ENCODE data around the gene HOXC12.

Gene HOXC12

DNA sequence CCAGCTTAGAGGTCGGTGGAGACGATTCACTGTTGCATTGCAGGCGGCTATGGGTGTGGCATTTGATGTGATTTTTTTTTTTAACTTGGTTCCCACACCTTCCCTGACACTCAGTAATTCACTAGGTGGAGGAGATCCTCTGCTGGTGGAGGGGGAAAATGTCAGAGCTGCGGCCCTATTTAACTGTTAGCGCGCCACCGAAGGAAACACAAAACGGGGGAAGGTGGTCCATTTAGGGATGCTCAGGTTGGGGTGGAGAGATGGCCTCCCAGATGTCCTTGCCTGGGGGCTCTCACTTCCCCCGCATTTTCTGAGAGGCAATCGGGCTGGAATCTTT, 4.3 kb upstream of the HOXC12 start:
- no peak for ATAC-seq
- TF ChIP-seq, protein P1, sequence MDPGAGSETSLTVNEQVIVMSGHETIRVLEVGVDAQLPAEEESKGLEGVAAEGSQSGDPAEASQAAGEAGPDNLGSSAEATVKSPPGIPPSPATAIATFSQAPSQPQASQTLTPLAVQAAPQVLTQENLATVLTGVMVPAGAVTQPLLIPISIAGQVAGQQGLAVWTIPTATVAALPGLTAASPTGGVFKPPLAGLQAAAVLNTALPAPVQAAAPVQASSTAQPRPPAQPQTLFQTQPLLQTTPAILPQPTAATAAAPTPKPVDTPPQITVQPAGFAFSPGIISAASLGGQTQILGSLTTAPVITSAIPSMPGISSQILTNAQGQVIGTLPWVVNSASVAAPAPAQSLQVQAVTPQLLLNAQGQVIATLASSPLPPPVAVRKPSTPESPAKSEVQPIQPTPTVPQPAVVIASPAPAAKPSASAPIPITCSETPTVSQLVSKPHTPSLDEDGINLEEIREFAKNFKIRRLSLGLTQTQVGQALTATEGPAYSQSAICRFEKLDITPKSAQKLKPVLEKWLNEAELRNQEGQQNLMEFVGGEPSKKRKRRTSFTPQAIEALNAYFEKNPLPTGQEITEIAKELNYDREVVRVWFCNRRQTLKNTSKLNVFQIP (CRISPR knock-in tag; IDR thresholded peaks at IDR 0.05; ENCODE audit: borderline replicate concordance, low read depth), result no peak
- TF ChIP-seq SNAI2 (CRISPR knock-in tag; IDR thresholded peaks at IDR 0.05) (no peak), ZFP3 (CRISPR knock-in tag; IDR thresholded peaks at IDR 0.05) (no peak), TOX (CRISPR knock-in tag; IDR thresholded peaks at IDR 0.05; ENCODE audit: borderline replicate concordance) (no peak), BACH2 (CRISPR knock-in tag; IDR thresholded peaks at IDR 0.05; ENCODE audit: borderline replicate concordance) (no peak), GLIS3 (CRISPR knock-in tag; IDR thresholded peaks at IDR 0.05) (no peak), ARNTL (CRISPR knock-in tag; IDR thresholded peaks at IDR 0.05; ENCODE audit: borderline replicate concordance, low read depth) (no peak), OSR1 (CRISPR knock-in tag; IDR thresholded peaks at IDR 0.05) (no peak), ZNF70 (CRISPR knock-in tag; IDR thresholded peaks at IDR 0.05) (no peak), ISL1 (CRISPR knock-in tag; IDR thresholded peaks at IDR 0.05) (no peak)

DNA sequence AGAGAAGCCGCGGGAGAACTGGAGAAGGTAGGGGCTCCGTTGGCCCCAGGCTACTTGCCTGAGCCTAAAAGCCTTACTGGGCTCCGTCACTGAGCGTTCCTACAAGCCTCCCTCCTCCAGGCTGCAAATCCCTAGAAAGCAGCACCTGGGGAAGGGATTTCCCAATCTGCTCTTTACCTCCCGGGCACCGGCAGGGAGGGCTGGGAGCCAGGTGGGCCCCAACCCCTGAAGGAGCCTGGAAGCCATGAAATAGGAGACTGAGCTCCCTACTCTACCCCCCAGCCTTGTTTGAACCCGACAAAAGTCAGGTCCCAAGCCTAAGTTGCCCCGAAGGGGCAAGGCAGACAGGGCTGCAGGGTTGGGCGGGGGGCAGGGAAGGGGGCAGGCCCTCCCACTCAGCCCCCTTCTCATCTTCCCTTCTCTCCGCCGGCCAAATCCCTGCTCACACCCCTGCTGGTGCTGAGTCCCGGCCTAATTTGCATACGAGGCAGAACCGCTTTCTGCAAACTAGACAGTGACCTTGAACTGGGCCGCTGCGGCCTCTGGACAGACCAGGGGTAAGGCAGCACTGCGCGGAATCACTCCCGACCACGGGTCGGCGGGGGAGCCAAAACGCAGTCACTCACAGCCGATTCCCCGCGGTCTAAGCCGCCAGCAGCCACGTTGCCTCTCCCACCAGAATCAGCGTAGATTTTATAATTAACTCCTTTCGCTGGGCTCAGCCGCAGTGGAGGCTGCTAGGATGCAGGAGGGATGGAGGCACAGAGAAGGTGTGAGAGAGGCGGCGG, 3.7 kb upstream of the HOXC12 start:
- TF ChIP-seq ARNTL (CRISPR knock-in tag; IDR thresholded peaks at IDR 0.05; ENCODE audit: borderline replicate concordance, low read depth) (no peak), CSDC2 (CRISPR knock-in tag; IDR thresholded peaks at IDR 0.05) (no peak), ZFP30 (CRISPR knock-in tag; IDR thresholded peaks at IDR 0.05) (no peak), RARB (CRISPR knock-in tag; IDR thresholded peaks at IDR 0.05) (no peak), ESRRG (CRISPR knock-in tag; IDR thresholded peaks at IDR 0.05) (no peak), OSR1 (CRISPR knock-in tag; IDR thresholded peaks at IDR 0.05) (no peak), ZNF565 (CRISPR knock-in tag; conservative IDR thresholded peaks at IDR 0.05; ENCODE audit: low read depth) (no peak), SNAI2 (CRISPR knock-in tag; IDR thresholded peaks at IDR 0.05) (no peak), BACH2 (CRISPR knock-in tag; IDR thresholded peaks at IDR 0.05; ENCODE audit: borderline replicate concordance) (no peak), ZNF8 (CRISPR knock-in tag; IDR thresholded peaks at IDR 0.05) (no peak), PPARA (CRISPR knock-in tag; IDR thresholded peaks at IDR 0.05; ENCODE audit: borderline replicate concordance) (no peak)
- TF ChIP-seq, protein P2, sequence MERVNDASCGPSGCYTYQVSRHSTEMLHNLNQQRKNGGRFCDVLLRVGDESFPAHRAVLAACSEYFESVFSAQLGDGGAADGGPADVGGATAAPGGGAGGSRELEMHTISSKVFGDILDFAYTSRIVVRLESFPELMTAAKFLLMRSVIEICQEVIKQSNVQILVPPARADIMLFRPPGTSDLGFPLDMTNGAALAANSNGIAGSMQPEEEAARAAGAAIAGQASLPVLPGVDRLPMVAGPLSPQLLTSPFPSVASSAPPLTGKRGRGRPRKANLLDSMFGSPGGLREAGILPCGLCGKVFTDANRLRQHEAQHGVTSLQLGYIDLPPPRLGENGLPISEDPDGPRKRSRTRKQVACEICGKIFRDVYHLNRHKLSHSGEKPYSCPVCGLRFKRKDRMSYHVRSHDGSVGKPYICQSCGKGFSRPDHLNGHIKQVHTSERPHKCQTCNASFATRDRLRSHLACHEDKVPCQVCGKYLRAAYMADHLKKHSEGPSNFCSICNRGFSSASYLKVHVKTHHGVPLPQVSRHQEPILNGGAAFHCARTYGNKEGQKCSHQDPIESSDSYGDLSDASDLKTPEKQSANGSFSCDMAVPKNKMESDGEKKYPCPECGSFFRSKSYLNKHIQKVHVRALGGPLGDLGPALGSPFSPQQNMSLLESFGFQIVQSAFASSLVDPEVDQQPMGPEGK (CRISPR knock-in tag; IDR thresholded peaks at IDR 0.05; ENCODE audit: borderline replicate concordance), result no peak
- TF ChIP-seq, protein P3, sequence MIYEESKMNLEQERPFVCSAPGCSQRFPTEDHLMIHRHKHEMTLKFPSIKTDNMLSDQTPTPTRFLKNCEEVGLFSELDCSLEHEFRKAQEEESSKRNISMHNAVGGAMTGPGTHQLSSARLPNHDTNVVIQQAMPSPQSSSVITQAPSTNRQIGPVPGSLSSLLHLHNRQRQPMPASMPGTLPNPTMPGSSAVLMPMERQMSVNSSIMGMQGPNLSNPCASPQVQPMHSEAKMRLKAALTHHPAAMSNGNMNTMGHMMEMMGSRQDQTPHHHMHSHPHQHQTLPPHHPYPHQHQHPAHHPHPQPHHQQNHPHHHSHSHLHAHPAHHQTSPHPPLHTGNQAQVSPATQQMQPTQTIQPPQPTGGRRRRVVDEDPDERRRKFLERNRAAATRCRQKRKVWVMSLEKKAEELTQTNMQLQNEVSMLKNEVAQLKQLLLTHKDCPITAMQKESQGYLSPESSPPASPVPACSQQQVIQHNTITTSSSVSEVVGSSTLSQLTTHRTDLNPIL (CRISPR knock-in tag; IDR thresholded peaks at IDR 0.05; ENCODE audit: low read depth), result no peak
- TF ChIP-seq, protein P4, sequence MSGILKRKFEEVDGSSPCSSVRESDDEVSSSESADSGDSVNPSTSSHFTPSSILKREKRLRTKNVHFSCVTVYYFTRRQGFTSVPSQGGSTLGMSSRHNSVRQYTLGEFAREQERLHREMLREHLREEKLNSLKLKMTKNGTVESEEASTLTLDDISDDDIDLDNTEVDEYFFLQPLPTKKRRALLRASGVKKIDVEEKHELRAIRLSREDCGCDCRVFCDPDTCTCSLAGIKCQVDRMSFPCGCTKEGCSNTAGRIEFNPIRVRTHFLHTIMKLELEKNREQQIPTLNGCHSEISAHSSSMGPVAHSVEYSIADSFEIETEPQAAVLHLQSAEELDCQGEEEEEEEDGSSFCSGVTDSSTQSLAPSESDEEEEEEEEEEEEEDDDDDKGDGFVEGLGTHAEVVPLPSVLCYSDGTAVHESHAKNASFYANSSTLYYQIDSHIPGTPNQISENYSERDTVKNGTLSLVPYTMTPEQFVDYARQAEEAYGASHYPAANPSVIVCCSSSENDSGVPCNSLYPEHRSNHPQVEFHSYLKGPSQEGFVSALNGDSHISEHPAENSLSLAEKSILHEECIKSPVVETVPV (CRISPR knock-in tag; IDR thresholded peaks at IDR 0.05), result no peak
- TF ChIP-seq, protein P5, sequence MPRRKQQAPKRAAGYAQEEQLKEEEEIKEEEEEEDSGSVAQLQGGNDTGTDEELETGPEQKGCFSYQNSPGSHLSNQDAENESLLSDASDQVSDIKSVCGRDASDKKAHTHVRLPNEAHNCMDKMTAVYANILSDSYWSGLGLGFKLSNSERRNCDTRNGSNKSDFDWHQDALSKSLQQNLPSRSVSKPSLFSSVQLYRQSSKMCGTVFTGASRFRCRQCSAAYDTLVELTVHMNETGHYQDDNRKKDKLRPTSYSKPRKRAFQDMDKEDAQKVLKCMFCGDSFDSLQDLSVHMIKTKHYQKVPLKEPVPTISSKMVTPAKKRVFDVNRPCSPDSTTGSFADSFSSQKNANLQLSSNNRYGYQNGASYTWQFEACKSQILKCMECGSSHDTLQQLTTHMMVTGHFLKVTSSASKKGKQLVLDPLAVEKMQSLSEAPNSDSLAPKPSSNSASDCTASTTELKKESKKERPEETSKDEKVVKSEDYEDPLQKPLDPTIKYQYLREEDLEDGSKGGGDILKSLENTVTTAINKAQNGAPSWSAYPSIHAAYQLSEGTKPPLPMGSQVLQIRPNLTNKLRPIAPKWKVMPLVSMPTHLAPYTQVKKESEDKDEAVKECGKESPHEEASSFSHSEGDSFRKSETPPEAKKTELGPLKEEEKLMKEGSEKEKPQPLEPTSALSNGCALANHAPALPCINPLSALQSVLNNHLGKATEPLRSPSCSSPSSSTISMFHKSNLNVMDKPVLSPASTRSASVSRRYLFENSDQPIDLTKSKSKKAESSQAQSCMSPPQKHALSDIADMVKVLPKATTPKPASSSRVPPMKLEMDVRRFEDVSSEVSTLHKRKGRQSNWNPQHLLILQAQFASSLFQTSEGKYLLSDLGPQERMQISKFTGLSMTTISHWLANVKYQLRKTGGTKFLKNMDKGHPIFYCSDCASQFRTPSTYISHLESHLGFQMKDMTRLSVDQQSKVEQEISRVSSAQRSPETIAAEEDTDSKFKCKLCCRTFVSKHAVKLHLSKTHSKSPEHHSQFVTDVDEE (CRISPR knock-in tag; IDR thresholded peaks at IDR 0.05), result no peak
- TF ChIP-seq, protein P1 (CRISPR knock-in tag; IDR thresholded peaks at IDR 0.05; ENCODE audit: borderline replicate concordance, low read depth), result no peak
- ATAC-seq, result no peak
